ENCODE data around the gene GID8. TPM values are rescaled to one million over a fixed set of nuclear protein-coding genes. Genes with fewer than 3 reads are reported as not detected.

The GID8 gene
- total and polyA plus RNA-seq, 2 of the 13 experiments (the other 11 are each of a cell fraction or from before 2014, with no cell fraction given), result 39.6 to 59.8 TPM

GRCh38 chr20:62944184-62944583 lies 6.2 kb downstream of the GID8 start:
- in situ Hi-C loops (cut with HindIII; ENCODE audit: extremely low pct_ligation_motif_present, low pct_unique_long_range_greater_than_20kb), result no loop called here
- Histone ChIP-seq H3K79me2 (ENCODE audit: insufficient read depth, low read length) (peaks cover 37% of the 10 kb centered on the region), H3K27me3 (ENCODE audit: control insufficient read depth in 1 of 2, insufficient read depth in 2 of 2, low read length in 2 of 2) (no peaks in the 10 kb centered on the region), H3K27ac (ENCODE audit: extremely low read length, insufficient read depth, low read length) (no peak overlapping the region), H4K20me1 (ENCODE audit: insufficient read depth, low read length) (peaks cover 11% of the 10 kb centered on the region), H3K36me3 (replicated peaks in 1 of 2; ENCODE audit: control insufficient read depth in 1 of 2, insufficient read depth in 2 of 2, low read length in 2 of 2) (peaks cover 43 to 82% of the 10 kb centered on the region in 2 experiments), H3K9ac (ENCODE audit: insufficient read depth, low read depth, low read length) (no peak overlapping the region), H3K4me1 (ENCODE audit: insufficient read depth, low read length) (peaks cover 27% of the 10 kb centered on the region), H3K4me2 (ENCODE audit: low read depth, low read length) (no peak overlapping the region), H3K9me3 (ENCODE audit: low read length) (no peaks in the 10 kb centered on the region), H2AFZ (ENCODE audit: low read length) (no peak overlapping the region), H3K4me3 (replicated peaks in 1 of 3; ENCODE audit: insufficient read depth in 1 of 3, low read depth in 2 of 3, low read length in 3 of 3) (no peak overlapping the region)
- DNase-seq (ENCODE audit: low spot score) (no peak), FAIRE-seq (no peak), ATAC-seq (no peak)
- POLR2A ChIA-PET, result interaction anchor here (0.9 to 3.6 kb wide), 4 partner anchors 9 to 69 kb away, joined by 3 to 20 read pairs (median 3); partner anchors contain the start of gene SLC17A9
- no TSS peak for BruUV-seq (replicated peaks)
- WGBS (ENCODE audit: low lambda C conversion rate), result 98% methylated on average over 8 of the region's 8 CpGs
- intact Hi-C loops (cut with micrococcal nuclease; ENCODE audit: unreplicated experiment), result no loop called here
- CTCF ChIA-PET (ENCODE audit: low intra/inter-chr PET ratio, low total read pairs), result no interaction called here
- no peak for TF ChIP-seq ZNF615 (CRISPR knock-in tag; IDR thresholded peaks at IDR 0.05; ENCODE audit: borderline replicate concordance)
- no peak for TF ChIP-seq AHDC1 (CRISPR knock-in tag; IDR thresholded peaks at IDR 0.05; ENCODE audit: borderline replicate concordance)
- no peak for TF ChIP-seq ZZZ3 (CRISPR knock-in tag; IDR thresholded peaks at IDR 0.05; ENCODE audit: borderline replicate concordance)
- no peak for TF ChIP-seq ZNF281 (CRISPR knock-in tag; IDR thresholded peaks at IDR 0.05; ENCODE audit: borderline replicate concordance)
- no peak for TF ChIP-seq PHF21A (CRISPR knock-in tag; IDR thresholded peaks at IDR 0.05)
- no peak for TF ChIP-seq SKIL (CRISPR knock-in tag; IDR thresholded peaks at IDR 0.05; ENCODE audit: borderline replicate concordance)
- TF ChIP-seq JDP2 (CRISPR knock-in tag; IDR thresholded peaks at IDR 0.05; ENCODE audit: borderline replicate concordance), result no peak
- no peak for TF ChIP-seq POGZ (CRISPR knock-in tag; IDR thresholded peaks at IDR 0.05)
- no peak for TF ChIP-seq ZFX (CRISPR knock-in tag; IDR thresholded peaks at IDR 0.05; ENCODE audit: low read depth)
- no peak for TF ChIP-seq KDM5B (CRISPR knock-in tag; IDR thresholded peaks at IDR 0.05; ENCODE audit: borderline replicate concordance)
- TF ChIP-seq ZFY (CRISPR knock-in tag; IDR thresholded peaks at IDR 0.05), result no peak
- no peak for TF ChIP-seq SAP130 (CRISPR knock-in tag; IDR thresholded peaks at IDR 0.05; ENCODE audit: low read depth)
- TF ChIP-seq MIER3 (CRISPR knock-in tag; IDR thresholded peaks at IDR 0.05; ENCODE audit: borderline replicate concordance), result no peak
- no peak for TF ChIP-seq HDAC2 (CRISPR knock-in tag; IDR thresholded peaks at IDR 0.05)
